Activated gamma-delta T cell treated with Interleukin-2 at 50 U/mL for 16 hours (primary cell): ENCODE data around the gene VSIG10L.

Source experiments
- DNase-seq: peaks from one replicate; pipeline ENCODE4 v3.0.0-alpha.2; 2020

Gene VSIG10L

GRCh38 chr19:51341976-51342580 lies at the start of gene VSIG10L:
Gene VSIG10L, minus strand, starts transcription at chr19:51342139. Its CDS starts 15 bp downstream, at chr19:51342124.
- DNase-seq: no peak

- DNase-seq: no peak
These were observed 49.2 kb upstream of the VSIG10L start for GRCh38 chr19:51391073-51391611.

GRCh38 chr19:51389143-51389542 lies 47.2 kb upstream of the VSIG10L start:
- DNase-seq: no peak

GRCh38 chr19:51387924-51388389 lies 46.0 kb upstream of the VSIG10L start, which contains the start of gene LIM2:
Gene LIM2, minus strand, starts transcription at chr19:51387974. Its CDS starts 531 bp downstream, at chr19:51387443.
- DNase-seq: no peak

GRCh38 chr19:51386882-51387520 lies 45.1 kb upstream of the VSIG10L start:
- peak; percentile 39 for DNase-seq

- no peak for DNase-seq
These were observed 40.1 kb upstream of the VSIG10L start for GRCh38 chr19:51382004-51382403.

GRCh38 chr19:51380379-51380778 lies 38.4 kb upstream of the VSIG10L start:
- no peak for DNase-seq

- DNase-seq: no peak
These were observed 35.5 kb upstream of the VSIG10L start for GRCh38 chr19:51377422-51377821.

GRCh38 chr19:51375504-51376221 lies 33.7 kb upstream of the VSIG10L start:
- DNase-seq: peak; percentile 35

GRCh38 chr19:51372649-51373504 lies 30.9 kb upstream of the VSIG10L start, which contains the start of gene NKG7:
Gene NKG7, minus strand, starts transcription at chr19:51372654. Its CDS starts 119 bp downstream, at chr19:51372535.
- peak; percentile 82 for DNase-seq

GRCh38 chr19:51372021-51372648 lies 30.2 kb upstream of the VSIG10L start:
- no peak for DNase-seq

- DNase-seq: no peak
These were observed 29.3 kb upstream of the VSIG10L start for GRCh38 chr19:51371186-51371690.

- DNase-seq: no peak
These were observed 28.3 kb upstream of the VSIG10L start for GRCh38 chr19:51370230-51370629.

- peak; percentile 44 for DNase-seq
These were observed 26.7 kb upstream of the VSIG10L start, which contains the start of gene CLDND2 for GRCh38 chr19:51368366-51369282. Gene CLDND2, minus strand, starts transcription at chr19:51369003. Its CDS starts 426 bp downstream, at chr19:51368577.

GRCh38 chr19:51367565-51368365 lies 25.8 kb upstream of the VSIG10L start:
- DNase-seq: peak; percentile 95

GRCh38 chr19:51367255-51367564 lies 25.3 kb upstream of the VSIG10L start:
- DNase-seq: no peak

GRCh38 chr19:51366389-51367254 lies 24.7 kb upstream of the VSIG10L start:
- DNase-seq: peak; percentile 90

- no peak for DNase-seq
These were observed 24.0 kb upstream of the VSIG10L start, which contains the start of gene ETFB for GRCh38 chr19:51365965-51366388. Gene ETFB, minus strand, starts transcription at chr19:51366388. Its CDS starts 62 bp downstream, at chr19:51366326.
